GM21825 (cell line): ENCODE data around the gene SLC19A1.
"Not testable (repeated sequence)": the region's sequence is repeated elsewhere in the genome, so short reads cannot be mapped to it uniquely, and the experiment has no call there.

Experiments used
- ATAC-seq: cut with Tn5 transposase; IDR thresholded peaks from one replicate; pipeline ENCODE4 v1.9.1; 2021; ENCODE audit warnings: mild to moderate bottlenecking, moderate library complexity; ENCODE audit not compliant: unreplicated experiment

Gene SLC19A1

DNA sequence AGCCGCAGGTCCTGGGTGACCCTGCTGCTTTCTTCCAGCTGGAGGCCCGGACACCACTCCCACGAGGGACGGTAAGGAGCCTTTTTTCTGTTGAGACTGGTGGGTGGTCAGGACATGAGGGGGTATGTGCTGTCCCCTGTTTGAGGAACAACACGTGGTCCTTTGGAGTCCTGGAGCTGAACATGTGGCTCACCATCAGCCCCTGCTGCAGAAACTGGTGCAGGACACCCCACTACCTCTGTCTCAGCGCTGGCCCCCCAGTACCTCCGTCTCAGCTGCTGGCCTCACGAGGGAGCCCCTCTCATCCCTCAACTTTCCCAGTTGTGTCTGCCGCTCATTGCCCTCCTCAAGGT lies 34.7 kb downstream of the SLC19A1 start:
- no peak for ATAC-seq

DNA sequence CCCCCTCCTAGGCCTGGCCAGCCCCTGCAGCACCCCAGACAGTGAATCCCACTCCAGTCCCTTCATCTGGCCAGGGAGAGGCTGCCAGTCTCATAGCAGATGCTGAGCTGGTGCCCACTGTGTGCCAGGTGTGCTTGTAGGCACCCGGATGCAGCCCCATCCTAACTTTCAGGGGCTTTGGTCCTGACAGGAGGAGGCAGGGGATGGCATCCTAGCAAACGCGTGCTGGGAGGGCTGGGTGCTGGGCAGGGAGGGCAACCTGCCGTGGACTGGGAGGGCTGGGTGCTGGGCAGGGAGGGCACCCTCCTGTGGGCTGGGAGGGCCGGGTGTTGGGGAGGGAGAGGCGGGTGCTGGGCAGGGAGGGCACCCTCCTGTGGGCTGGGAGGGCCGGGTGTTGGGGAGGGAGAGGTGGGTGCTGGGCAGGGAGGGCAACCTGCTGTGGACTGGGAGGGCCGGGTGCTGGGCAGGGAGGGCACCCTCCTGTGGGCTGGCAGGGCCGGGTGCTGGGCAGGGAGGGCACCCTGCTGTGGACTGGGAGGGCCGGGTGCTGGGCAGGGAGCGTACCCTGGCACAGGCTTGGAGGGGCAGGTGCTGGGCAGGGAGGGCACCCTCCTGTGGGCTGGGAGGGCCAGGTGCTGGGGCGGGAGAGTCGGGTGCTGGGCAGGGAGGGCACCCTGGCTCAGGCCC lies 35.3 kb downstream of the SLC19A1 start:
- no peak for ATAC-seq

DNA sequence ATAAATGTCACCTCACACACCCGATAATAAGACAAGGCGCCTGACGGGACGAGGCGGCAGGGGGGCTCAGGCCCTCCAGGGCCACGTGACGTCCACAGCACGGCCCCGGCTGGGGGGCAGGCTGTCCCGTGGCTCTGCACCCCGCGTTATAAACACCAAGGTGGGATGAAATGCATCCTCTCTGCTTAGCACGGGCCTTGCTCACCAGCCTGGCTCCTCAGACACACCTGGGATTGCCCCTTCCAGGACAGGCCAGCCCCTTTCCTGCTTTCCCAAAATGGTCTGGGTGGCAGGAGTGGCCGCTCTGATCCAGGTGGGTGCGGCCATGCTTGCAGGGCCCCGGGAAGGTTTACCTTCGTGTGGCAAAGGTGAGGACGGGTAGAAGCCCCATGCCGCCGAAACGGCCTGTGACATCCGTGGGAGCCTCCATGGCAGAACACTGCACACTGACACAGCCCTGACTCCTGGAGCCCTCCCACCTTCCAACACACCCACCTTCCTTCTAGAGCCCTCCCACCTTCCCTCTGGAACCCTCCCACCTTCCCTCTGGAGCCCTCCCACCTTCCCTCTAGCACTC lies 35.9 kb downstream of the SLC19A1 start:
- ATAC-seq = no peak

DNA sequence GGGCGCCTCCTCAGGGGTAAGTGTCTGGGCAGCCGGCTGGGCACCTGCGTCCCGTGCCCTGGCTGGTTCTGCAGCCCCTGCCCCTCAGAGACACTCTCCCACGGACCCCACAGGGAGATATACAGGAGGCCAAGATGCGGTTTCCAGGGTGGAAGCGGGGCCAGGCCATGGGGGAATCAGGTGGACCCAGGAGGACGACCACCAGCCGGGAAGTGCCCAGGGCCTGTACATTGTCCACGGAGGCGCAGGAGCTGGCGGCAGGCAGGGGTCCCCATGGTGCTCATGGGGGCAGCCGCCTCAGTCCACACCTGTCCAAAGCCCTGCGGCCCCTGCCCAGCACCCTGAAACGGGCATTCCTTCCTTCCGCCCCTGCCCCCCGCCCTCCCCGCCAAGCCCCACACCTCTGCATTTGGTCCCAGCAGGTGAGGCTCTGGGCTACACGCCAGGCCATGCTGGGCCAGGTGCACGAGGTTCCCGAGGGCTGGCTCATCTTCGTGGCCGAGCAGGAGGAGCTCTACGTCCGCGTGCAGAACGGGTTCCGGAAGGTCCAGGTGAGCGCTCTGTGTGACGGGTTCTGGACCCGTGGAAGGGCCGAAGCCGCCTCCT lies 36.7 kb downstream of the SLC19A1 start:
- ATAC-seq = no peak

DNA sequence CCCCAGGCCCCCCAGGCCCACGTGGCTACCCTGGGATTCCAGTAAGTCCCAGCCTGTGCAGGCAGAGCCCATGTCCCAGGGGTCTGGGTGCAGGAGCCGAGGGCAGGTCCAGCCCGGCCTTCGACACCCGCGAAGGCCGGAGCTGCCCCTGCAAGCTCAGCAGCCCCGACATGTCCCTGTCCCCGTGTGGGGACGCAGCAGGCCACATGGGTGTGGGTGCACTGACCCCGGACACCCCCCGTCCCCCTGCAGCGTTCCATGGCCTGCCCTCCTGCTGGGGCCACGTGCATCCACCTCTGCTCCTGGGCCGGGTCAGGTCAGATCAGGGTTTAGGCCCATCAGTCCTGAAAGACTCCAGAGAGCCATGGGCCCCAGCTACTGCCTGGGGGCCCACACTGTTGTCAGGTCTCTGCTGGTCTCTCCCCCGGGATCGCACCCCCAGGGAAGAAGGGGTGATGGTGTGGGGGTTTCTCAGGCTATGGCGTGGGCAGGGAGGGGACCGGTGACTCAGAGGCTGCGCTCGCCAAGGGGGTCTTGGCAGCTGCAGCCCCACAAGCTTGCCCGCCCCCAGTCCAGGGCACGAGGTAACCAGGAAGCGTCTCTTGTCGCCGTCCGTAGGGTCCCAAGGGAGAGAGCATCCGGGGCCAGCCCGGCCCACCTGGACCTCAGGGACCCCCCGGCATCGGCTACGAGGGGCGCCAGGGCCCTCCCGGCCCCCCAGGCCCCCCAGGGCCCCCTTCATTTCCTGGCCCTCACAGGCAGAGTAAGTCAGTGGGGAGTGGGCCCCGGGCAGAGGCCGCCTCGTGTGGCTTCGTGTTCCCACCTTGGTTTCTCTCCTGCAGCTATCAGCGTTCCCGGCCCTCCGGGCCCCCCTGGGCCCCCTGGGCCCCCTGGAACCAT lies 37.5 kb downstream of the SLC19A1 start:
- ATAC-seq = no peak

DNA sequence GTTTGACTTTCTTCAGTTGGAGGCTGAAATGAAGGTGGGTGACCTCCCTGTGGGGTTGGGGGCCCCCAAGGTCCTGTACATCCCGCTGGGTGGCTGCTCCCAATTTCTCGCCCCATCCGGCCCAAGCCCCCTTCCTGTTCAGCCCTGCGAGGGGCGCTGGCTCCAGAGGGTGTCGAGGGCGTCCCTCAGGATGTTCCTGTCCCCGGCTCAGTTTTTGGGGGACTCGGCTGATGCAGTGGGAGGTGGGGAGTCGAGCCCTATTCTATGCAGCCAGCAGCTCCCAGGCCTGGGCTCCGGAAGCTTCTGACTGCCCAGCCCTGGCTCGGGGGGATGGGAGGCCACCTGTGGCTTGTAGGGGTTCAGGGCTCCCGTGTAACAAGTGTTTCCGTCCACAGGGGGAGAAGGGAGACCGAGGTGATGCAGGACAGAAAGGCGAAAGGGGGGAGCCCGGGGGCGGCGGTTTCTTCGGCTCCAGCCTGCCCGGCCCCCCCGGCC lies 38.2 kb downstream of the SLC19A1 start:
- no peak for ATAC-seq

DNA sequence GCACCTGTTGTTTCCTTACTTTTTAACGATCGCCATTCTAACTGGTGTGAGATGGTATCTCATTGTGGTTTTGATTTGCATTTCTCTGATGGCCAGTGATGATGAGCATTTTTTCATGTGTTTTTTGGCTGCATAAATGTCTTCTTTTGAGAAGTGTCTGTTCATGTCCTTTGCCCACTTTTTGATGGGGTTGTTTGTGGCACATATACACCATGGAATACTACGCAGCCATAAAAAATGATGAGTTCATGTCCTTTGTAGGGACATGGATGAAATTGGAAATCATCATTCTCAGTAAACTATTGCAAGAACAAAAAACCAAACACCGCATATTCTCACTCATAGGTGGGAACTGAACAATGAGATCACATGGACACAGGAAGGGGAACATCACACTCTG lies 39.0 kb downstream of the SLC19A1 start:
- ATAC-seq = not testable (repeated sequence)

DNA sequence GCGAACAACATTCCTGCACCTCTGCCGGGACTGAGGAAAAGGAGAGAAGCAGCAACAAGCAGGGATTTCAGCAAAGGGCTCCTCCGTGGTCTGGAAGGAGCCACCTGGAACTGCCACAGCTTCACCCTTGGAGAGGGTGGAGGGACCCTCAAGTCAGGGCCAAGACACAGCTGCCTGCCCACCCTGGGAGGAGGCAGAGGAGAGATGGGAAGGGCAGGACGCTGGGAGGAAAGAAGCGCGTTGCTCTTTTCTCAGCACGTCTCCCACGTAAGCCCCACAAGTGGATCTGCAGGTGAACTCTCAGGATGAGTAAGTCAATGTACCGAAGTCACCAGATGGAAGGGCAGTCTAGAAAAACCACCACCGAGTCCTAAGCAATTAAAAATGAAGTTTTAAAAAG lies 39.6 kb downstream of the SLC19A1 start:
- ATAC-seq = no peak

DNA sequence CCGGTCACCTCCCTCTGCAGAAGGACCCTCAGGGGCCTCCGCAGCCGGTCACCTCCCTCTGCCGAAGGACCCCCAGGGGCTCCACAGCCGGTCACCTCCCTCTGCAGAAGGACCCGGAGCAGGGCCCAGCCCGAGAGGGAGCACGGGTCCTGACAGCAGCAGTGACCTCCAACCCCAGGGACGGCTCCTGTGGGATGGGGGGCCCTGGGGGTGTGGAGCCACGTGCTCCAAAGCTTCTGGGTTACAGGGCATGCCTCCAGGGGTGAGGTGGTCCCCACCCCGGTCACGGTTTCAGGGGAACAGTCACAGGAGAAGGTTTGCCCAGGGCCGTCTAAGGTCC lies 40.3 kb downstream of the SLC19A1 start:
- ATAC-seq = no peak

DNA sequence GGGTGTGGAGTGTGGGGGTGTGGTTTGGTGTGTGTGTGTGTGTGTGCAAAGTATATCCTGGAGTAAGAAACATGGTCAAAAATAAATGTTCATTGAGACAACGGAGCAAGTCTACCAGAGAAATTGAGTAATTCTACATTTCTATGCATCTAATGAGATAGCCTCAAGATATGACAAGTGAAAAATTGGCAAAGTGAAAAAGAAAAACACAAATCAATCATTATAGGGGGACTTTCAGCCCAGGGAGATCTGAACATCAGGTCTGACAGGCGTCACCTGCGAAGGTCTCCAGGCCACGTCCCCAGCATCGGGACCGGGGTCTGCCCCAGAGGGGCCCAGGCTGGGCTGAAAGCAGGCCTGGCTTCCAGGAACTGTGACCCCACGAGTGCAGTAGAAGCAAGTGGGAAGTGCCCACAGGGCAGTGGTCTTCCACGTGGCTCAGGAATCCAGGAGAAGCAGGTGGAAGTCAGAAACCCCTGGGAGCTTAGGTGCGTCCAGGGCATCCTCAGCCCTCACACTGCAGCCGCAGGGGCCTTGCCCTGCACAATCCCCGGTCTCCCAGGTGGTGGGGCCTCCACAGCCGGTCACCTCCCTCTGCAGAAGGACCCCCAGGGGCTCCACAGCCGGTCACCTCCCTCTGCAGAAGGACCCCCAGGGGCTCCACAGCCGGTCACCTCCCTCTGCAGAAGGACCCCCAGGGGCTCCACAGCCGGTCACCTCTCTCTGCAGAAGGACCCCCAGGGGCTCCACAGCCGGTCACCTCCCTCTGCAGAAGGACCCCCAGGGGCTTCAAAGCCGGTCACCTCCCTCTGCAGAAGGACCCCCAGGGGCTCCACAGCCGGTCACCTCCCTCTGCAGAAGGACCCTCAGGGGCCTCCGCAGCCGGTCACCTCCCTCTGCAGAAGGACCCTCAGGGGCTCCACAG lies 40.9 kb downstream of the SLC19A1 start:
- not testable (repeated sequence) for ATAC-seq

DNA sequence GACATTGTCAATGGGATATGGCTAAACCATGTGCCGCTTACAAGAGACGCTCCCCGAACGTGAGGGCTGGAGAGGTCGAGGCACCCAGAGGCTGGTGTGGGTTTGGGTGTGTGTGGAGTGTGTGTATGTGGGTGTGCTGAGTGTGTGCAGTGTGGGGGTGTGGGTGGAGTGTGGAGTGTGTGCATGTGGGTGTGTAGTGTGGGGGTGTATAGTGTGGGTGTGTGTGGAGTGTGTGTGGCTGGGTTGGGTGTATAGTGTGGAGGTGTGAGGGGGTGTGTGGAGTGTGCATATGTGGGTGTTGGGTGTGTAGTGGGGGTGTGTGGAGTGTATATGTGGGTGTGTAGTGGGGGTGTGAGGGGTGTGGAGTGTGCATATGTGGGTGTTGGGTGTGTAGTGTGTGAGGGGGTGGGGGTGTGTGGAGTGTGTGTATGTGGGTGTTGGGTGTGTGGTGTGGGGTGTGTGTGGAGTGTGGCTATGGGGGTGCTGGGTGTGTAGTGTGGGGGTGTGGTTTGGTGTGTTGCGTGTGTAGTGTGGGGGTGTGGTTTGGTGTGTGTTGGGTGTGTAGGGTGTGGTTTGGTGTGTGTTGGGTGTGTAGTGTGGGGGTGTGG lies 42.2 kb downstream of the SLC19A1 start:
- no peak for ATAC-seq

DNA sequence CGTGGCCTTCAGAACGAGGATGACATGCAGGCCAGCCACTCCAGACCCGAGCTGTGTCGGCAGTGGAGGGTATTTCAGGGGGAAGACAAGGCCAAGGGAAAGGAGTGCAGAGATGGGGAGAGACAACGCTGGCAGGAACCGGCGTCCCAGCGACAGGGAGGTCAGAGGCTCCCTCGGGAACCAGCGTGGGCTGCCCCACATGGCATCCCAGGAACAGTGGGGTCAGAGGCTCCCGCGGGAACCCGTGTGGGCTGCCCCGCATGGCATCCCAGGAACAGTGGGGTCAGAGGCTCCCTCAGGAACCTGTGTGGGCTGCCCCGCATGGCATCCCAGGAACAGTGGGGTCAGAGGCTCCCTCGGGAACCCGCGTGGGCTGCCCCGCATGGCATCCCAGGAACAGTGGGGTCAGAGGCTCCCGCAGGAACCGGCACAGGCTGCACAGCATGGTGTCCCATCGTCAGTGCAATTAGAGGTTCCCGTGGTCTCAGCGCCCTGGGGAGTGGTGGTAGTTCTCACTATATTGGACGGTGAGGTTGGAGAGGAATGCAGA lies 43.0 kb downstream of the SLC19A1 start:
- no peak for ATAC-seq

DNA sequence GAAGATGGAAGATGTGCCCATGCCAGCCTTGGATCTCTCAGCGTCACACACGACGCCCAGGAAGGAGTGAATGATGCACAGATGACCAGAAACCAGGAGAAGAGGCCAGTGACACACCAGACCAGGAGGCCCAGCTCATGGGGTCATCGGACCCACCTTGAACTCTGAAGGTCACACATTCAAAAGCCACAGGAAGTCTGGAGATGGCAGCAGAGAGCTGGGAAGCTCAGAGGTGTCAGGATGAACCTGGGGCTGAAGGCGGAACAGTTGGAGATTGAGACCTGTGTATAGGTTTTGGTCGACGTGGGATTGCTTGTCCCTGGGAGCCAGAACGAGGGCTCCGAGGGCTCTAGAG lies 43.6 kb downstream of the SLC19A1 start:
- ATAC-seq = no peak

DNA sequence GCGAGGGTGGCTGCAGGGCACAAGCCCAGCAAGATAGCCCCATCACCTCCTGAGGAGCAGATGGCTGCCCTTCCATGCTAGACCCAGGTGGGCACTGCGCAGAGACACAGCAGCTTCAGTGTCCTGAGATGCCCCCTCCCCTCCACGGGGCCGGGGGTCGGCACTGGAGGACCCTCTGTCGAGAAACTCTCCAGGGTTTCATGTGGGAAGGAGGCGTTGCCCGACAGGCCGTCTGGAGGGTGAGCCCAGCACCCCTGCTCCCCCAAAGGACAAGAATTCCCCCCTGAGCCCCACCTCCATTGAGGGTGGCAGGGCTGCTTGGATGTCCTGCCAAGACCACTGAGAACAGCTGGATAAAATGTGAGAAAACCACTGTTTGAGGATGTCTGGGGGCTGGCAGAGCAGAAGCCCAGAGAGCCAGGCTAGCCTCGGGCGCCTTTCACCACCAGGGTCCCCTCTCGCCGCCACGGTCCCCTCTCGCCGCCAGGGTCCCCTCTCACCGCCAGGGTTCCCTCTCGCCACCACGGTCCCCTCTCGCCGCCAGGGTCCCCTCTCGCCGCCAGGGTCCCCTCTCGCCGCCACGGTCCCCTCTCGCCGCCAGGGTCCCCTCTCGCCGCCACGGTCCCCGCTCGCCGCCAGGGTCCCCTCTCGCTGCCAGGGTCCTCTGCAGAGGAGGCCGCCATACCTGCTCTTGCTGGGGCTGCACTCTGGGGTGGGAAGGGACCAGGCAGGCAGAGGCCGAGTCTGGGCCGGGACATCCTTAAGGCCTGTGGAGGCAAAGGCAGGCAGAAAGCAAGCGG lies 44.2 kb downstream of the SLC19A1 start:
- ATAC-seq = no peak

DNA sequence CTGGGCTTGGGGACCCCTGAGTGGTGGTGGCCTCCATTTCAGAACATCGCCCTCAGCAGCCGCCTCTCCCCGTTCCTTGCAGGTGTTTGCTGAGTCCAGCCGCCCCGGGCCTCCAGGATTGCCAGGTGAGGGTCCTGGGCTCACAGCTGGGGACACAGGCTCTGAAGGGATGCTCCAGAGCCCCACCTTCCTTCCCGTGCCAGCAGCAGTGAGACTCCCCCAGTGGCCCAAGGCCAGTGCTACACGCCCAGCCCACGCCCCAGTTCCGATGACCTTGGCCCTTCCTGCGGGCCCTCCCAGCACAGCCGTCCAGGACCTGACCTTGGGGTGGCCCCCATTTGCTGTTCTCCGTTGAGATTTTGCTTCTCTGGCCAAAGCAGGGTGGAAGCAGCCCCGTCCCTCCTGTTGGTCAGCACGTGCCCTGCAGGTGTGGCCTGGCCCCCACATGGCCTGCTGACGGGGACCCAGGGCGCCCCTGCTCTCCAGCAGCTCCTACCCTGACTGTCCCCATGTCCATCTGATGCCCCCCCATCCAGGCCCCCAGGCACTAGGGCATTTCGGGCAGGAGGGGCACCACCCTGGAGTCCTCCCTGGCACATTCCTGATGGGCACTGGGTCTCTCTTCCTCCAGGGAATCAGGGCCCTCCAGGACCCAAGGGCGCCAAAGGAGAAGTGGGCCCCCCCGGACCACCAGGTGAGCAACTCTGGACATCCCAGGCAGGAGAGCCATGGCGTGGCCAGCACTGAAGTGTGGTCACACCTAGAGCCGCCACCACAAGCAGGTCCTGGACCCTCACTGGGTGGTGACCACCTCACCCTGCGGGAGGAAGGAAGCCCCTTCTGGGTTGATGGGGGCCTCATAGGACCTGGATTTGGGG lies 45.0 kb downstream of the SLC19A1 start:
- ATAC-seq = no peak

DNA sequence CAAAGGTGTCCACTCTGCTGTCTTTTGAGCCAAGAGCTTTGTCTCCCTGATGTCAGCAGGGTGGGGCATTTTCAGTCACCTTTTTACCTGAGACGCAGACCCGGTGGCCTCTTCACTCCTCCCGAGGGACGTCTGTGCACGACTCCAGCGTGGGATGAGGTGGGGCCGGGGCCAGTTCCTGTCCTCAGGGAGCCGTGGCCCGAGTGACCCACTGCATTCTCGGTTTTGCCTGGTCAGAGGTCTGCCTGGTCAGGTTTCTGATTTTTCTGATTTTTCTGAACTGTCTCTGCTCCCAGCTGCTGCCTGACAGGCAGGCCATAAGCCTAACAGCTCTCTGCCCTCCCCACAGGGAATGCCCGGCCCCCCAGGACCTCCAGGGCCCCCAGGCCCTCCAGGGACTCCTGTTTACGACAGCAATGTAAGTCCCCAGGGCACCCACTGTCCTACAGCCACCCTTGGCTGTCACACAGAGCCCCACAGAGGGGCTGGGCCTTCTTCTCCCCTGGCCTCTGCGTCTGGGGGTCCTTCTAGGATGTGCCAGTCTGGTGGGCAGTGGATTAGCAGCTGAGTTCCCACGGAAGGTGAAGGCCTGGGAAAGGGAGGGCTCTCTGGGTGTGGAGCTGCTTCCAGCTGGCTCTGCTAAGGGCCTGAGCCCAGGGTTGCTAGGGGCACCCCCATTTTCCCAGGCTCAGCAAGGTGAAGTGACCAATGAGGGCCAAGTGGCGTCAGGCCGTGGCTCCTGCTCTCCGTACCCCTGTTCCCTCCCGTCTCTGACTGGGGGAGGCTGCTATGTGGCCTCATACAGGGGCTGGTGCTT lies 45.9 kb downstream of the SLC19A1 start:
- no peak for ATAC-seq
